ENCODE data around the gene NLRP8. TPM values are rescaled to one million over a fixed set of nuclear protein-coding genes. Genes with fewer than 3 reads are reported as not detected.
"Not testable (repeated sequence)": the region's sequence is repeated elsewhere in the genome, so short reads cannot be mapped to it uniquely, and the experiment has no call there.

The NLRP8 gene
- total and polyA plus RNA-seq, 5 experiments from 2014 or later = not detected

GRCh38 chr19:55986487-55986886 is 38.9 kb downstream of the NLRP8 start, which contains the start of gene NLRP5:
TSS of gene NLRP5 (plus strand) at chr19:55986775.
- POLR2A ChIA-PET = no interaction called here
- H3K27me3 Mint-ChIP-seq = peaks cover 0 to 5% (median 2%) of the 10 kb centered on the region in 5 donors
- no peak for ATAC-seq
- H3K9me3 Mint-ChIP-seq = peaks cover 0 to 64% (median 17%) of the 10 kb centered on the region in 9 donors
- no peak for DNase-seq
- H3K27ac Mint-ChIP-seq = no peak within 1 kb of the TSS
- H3K4me3 Mint-ChIP-seq = no peak within 1 kb of the TSS
- no peaks in the 10 kb centered on the region for H3K36me3 Mint-ChIP-seq
- H3K4me1 Mint-ChIP-seq = peaks cover 0 to 5% (median 0%) of the 10 kb centered on the region in 4 donors

GRCh38 chr19:55990831-55991230 is 43.2 kb downstream of the NLRP8 start:
- ATAC-seq (no peak), DNase-seq (no peak)
- H3K4me1 Mint-ChIP-seq = peaks cover 0 to 5% (median 0%) of the 10 kb centered on the region in 4 donors
- POLR2A ChIA-PET = no interaction called here
- H3K9me3 Mint-ChIP-seq = peaks cover 0 to 70% (median 31%) of the 10 kb centered on the region in 9 donors
- peaks cover 0 to 10% (median 2%) of the 10 kb centered on the region in 5 donors for H3K27me3 Mint-ChIP-seq
- no peak overlapping the region for H3K4me3 Mint-ChIP-seq
- peaks cover 0 to 10% (median 0%) of the 10 kb centered on the region in 3 donors for H3K36me3 Mint-ChIP-seq
- H3K27ac Mint-ChIP-seq = no peak overlapping the region

- Mint-ChIP-seq H3K4me3 (no peak overlapping the region), H3K9me3 (peaks cover 0 to 64% (median 28%) of the 10 kb centered on the region in 9 donors), H3K27ac (peak overlapping the region in 1 of 10 donors; percentile 9), H3K4me1 (no peaks in the 10 kb centered on the region), H3K27me3 (peaks cover 0 to 13% (median 5%) of the 10 kb centered on the region in 5 donors), H3K36me3 (peaks cover 0 to 17% (median 0%) of the 10 kb centered on the region in 3 donors)
- POLR2A ChIA-PET = no interaction called here
- ATAC-seq (no peak), DNase-seq (no peak)
Observed at GRCh38 chr19:55993492-55993891, 45.9 kb downstream of the NLRP8 start.

- H3K4me3 Mint-ChIP-seq = no peak overlapping the region
- H3K27me3 Mint-ChIP-seq = peaks cover 0 to 6% (median 0%) of the 10 kb centered on the region in 5 donors
- peaks cover 0 to 20% (median 0%) of the 10 kb centered on the region in 3 donors for H3K36me3 Mint-ChIP-seq
- DNase-seq = no peak
- H3K9me3 Mint-ChIP-seq = peaks cover 0 to 76% (median 27%) of the 10 kb centered on the region in 9 donors
- POLR2A ChIA-PET = no interaction called here
- no peaks in the 10 kb centered on the region for H3K4me1 Mint-ChIP-seq
- no peak overlapping the region for H3K27ac Mint-ChIP-seq
- no peak for ATAC-seq
Observed at GRCh38 chr19:56014765-56015164, 67.1 kb downstream of the NLRP8 start.

- no peak overlapping the region for H3K27ac Mint-ChIP-seq
- H3K27me3 Mint-ChIP-seq = peaks cover 0 to 6% (median 0%) of the 10 kb centered on the region in 5 donors
- peaks cover 0 to 20% (median 0%) of the 10 kb centered on the region in 3 donors for H3K36me3 Mint-ChIP-seq
- peaks cover 0 to 69% (median 24%) of the 10 kb centered on the region in 9 donors for H3K9me3 Mint-ChIP-seq
- ATAC-seq = no peak
- POLR2A ChIA-PET = no interaction called here
- H3K4me3 Mint-ChIP-seq = no peak overlapping the region
- no peak for DNase-seq
- no peaks in the 10 kb centered on the region for H3K4me1 Mint-ChIP-seq
Observed at GRCh38 chr19:56015756-56016155, 68.1 kb downstream of the NLRP8 start.

GRCh38 chr19:56019325-56019724 is 71.7 kb downstream of the NLRP8 start:
- DNase-seq, H3K4me1 Mint-ChIP-seq, ATAC-seq, H3K4me3 Mint-ChIP-seq, POLR2A ChIA-PET, H3K27ac Mint-ChIP-seq: not testable (repeated sequence)
- peaks cover 0 to 70% (median 23%) of the 10 kb centered on the region in 9 donors for H3K9me3 Mint-ChIP-seq
- H3K36me3 Mint-ChIP-seq = peaks cover 0 to 24% (median 2%) of the 10 kb centered on the region in 3 donors
- H3K27me3 Mint-ChIP-seq = peaks cover 0 to 16% (median 4%) of the 10 kb centered on the region in 5 donors

GRCh38 chr19:56020355-56020975 is 72.8 kb downstream of the NLRP8 start:
- not testable (repeated sequence) for H3K27ac Mint-ChIP-seq, H3K4me1 Mint-ChIP-seq, DNase-seq, ATAC-seq, H3K4me3 Mint-ChIP-seq
- Mint-ChIP-seq H3K27me3 (peaks cover 0 to 18% (median 4%) of the 10 kb centered on the region in 5 donors), H3K36me3 (peaks cover 0 to 23% (median 2%) of the 10 kb centered on the region in 3 donors), H3K9me3 (peaks cover 0 to 65% (median 25%) of the 10 kb centered on the region in 9 donors)
- POLR2A ChIA-PET = interaction anchor here (0.6 kb wide), 1 partner anchor 11 kb away, joined by 5 read pairs; no protein-coding TSS in a partner anchor

- DNase-seq (no peak), ATAC-seq (no peak)
- POLR2A ChIA-PET = no interaction called here
- Mint-ChIP-seq H3K9me3 (peaks cover 0 to 45% (median 8%) of the 10 kb centered on the region in 9 donors), H3K4me3 (no peak overlapping the region), H3K27me3 (peaks cover 0 to 23% (median 4%) of the 10 kb centered on the region in 5 donors), H3K36me3 (no peaks in the 10 kb centered on the region), H3K27ac (no peak overlapping the region), H3K4me1 (no peaks in the 10 kb centered on the region)
Observed at GRCh38 chr19:56026769-56027168, 79.1 kb downstream of the NLRP8 start.

Other genes with a start within 250 kb of the NLRP8 start
- not detected for gene NLRP9, start 209.4 kb upstream of the NLRP8 start, total RNA-seq
- not detected for gene NLRP9, start 209.4 kb upstream of the NLRP8 start, polyA plus RNA-seq
- not detected for gene RFPL4A, start 188.7 kb upstream of the NLRP8 start, total RNA-seq
- not detected for gene RFPL4A, start 188.7 kb upstream of the NLRP8 start, polyA plus RNA-seq
- not detected for gene RFPL4AL1, start 178.7 kb upstream of the NLRP8 start, total RNA-seq
- not detected for gene RFPL4AL1, start 178.7 kb upstream of the NLRP8 start, polyA plus RNA-seq
- gene NLRP11, start 115.8 kb upstream of the NLRP8 start, total RNA-seq = not detected
- gene NLRP11, start 115.8 kb upstream of the NLRP8 start, polyA plus RNA-seq = not detected
- not detected for gene NLRP4, start 111.3 kb upstream of the NLRP8 start, total RNA-seq
- gene NLRP4, start 111.3 kb upstream of the NLRP8 start, polyA plus RNA-seq = not detected
- gene NLRP13, start 15.5 kb upstream of the NLRP8 start, total RNA-seq = not detected
- gene NLRP13, start 15.5 kb upstream of the NLRP8 start, polyA plus RNA-seq = not detected
- gene NLRP5, start 38.9 kb downstream of the NLRP8 start, total RNA-seq = not detected
- not detected for gene NLRP5, start 38.9 kb downstream of the NLRP8 start, polyA plus RNA-seq
- gene ZNF787, start 173.5 kb downstream of the NLRP8 start, total RNA-seq = 10 to 100 TPM; 29.3 to 29.4 TPM
- gene ZNF787, start 173.5 kb downstream of the NLRP8 start, polyA plus RNA-seq = 1 to 10 TPM in 2 of 3 donors, under 1 TPM in 1; 0.49 to 1.9 (median 1.2) TPM
- 10 to 100 TPM; 42.2 to 49.4 TPM for gene ZNF444, start 193.5 kb downstream of the NLRP8 start, total RNA-seq
- 10 to 100 TPM; 12.9 to 26.9 (median 19.2) TPM for gene ZNF444, start 193.5 kb downstream of the NLRP8 start, polyA plus RNA-seq
- not detected for gene GALP, start 228.2 kb downstream of the NLRP8 start, total RNA-seq
- gene GALP, start 228.2 kb downstream of the NLRP8 start, polyA plus RNA-seq = not detected
- gene ZSCAN5B, start 250.0 kb downstream of the NLRP8 start, total RNA-seq = not detected
- gene ZSCAN5B, start 250.0 kb downstream of the NLRP8 start, polyA plus RNA-seq = not detected